WTC11 (cell line): ENCODE results near the gene ASIC2.

Source experiments
- CTCF ChIP-seq: fragments of 200-600 bp; IDR thresholded peaks from 2 replicates; pipeline ENCODE4 v1.8.0; 2022; ENCODE audit warnings: antibody characterized with exemption
- ELF4 ChIP-seq: sonication (generic); formaldehyde crosslinking; IDR thresholded peaks from 2 replicates; pipeline ENCODE4 v1.8.1; 2022; ENCODE audit warnings: low read depth, mild to moderate bottlenecking, moderate library complexity, missing genetic modification reagents
- ERG ChIP-seq: fragments of 250-450 bp; sonication (Bioruptor Pico); IDR thresholded peaks from 2 replicates; pipeline ENCODE4 v1.8.0; 2021; ENCODE audit warnings: mild to moderate bottlenecking
- IRF2 ChIP-seq: sonication (generic); formaldehyde crosslinking; IDR thresholded peaks from 2 replicates; pipeline ENCODE4 v1.8.0; 2022; ENCODE audit warnings: low read depth, missing genetic modification reagents, borderline replicate concordance
- JUN ChIP-seq: sonication (generic); formaldehyde crosslinking; IDR thresholded peaks from 2 replicates; pipeline ENCODE4 v1.8.0; 2023; ENCODE audit warnings: mild to moderate bottlenecking, missing genetic modification reagents
- KAT7 ChIP-seq: sonication (generic); formaldehyde crosslinking; IDR thresholded peaks from 2 replicates; pipeline ENCODE4 v1.8.1; 2023; ENCODE audit warnings: missing genetic modification reagents, mild to moderate bottlenecking, borderline replicate concordance
- NR2C2 ChIP-seq: sonication (generic); formaldehyde crosslinking; IDR thresholded peaks from 2 replicates; pipeline ENCODE4 v1.8.0; 2022; ENCODE audit warnings: mild to moderate bottlenecking, missing genetic modification reagents
- SP1 ChIP-seq: sonication (generic); formaldehyde crosslinking; conservative IDR thresholded peaks from 2 replicates; pipeline ENCODE4 v1.8.1; 2022; ENCODE audit warnings: missing genetic modification reagents
- TEAD4 ChIP-seq: sonication (generic); formaldehyde crosslinking; IDR thresholded peaks from 2 replicates; pipeline ENCODE4 v1.8.0; 2022; ENCODE audit warnings: mild to moderate bottlenecking, missing genetic modification reagents
- USF2 ChIP-seq: sonication (generic); formaldehyde crosslinking; IDR thresholded peaks from 2 replicates; pipeline ENCODE4 v1.8.1; 2023; ENCODE audit warnings: mild to moderate bottlenecking, missing genetic modification reagents, moderate library complexity
- ZBTB21 ChIP-seq: sonication (generic); formaldehyde crosslinking; IDR thresholded peaks from 2 replicates; pipeline ENCODE4 v1.8.1; 2023; ENCODE audit warnings: mild to moderate bottlenecking, missing genetic modification reagents, borderline replicate concordance
- ZNF317 ChIP-seq: sonication (generic); formaldehyde crosslinking; IDR thresholded peaks from 2 replicates; pipeline ENCODE4 v1.8.1; 2023; ENCODE audit warnings: low read depth, mild to moderate bottlenecking, moderate library complexity, missing genetic modification reagents, borderline replicate concordance
- ZNF671 ChIP-seq: fragments of 250-450 bp; sonication (Bioruptor Pico); IDR thresholded peaks from 2 replicates; pipeline ENCODE4 v1.8.0; 2021; ENCODE audit warnings: mild to moderate bottlenecking

DNA sequence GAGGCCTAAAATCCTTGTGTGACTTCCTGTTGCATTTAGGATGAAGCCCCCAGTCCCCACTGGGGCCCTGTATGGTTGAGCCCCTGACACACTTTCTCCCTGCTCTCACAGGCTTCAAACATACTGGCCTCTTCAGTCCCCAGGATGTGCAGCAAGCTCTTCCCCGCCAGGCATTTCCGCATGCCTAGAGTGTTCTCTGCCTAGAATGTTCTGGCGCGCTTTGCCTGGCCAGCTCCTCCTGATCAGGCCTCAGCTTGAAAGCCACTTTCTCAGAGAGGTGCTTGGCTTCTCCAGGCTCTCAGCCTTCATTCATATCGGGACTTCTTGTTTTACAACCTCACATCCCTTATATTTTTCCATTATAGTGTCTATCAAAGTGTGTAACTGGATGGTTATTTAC, 177.7 kb downstream of the ASIC2 start:
- TF ChIP-seq CTCF (no peak), USF2 (no peak), SP1 (no peak), ZBTB21 (no peak), KAT7 (CRISPR knock-in tag) (no peak), ELF4 (no peak), TEAD4 (CRISPR knock-in tag) (no peak), ERG (no peak), ZNF317 (CRISPR knock-in tag) (no peak), ZNF671 (CRISPR knock-in tag) (no peak), NR2C2 (CRISPR knock-in tag) (no peak), IRF2 (no peak), JUN (no peak)
